Measurements from ENCODE around the gene CLK1.

GRCh38 chr2:200856806-200857205 is 7.7 kb downstream of the CLK1 start:
- TF ChIP-seq POLR2AphosphoS5 (IDR thresholded peaks at IDR 0.05) (no peak), CTCF (IDR thresholded peaks at IDR 0.05) (no peak), POLR2A (IDR thresholded peaks at IDR 0.05; ENCODE audit: low read depth) (no peak), EP300 (IDR thresholded peaks at IDR 0.05) (no peak)
